NT2/D1 (cell line): ENCODE measurements around the gene MCF2L.

Source experiments
- DNase-seq: peaks from one replicate; pipeline ENCODE4 v3.0.0-alpha.2; 2011; ENCODE audit warnings: low read depth, low spot score
- H3K27me3 ChIP-seq: 2 replicates; pipeline ENCODE4 v1.6.0; 2011; ENCODE audit warnings: mild to moderate bottlenecking; ENCODE audit not compliant: insufficient read length, insufficient read depth
- H3K36me3 ChIP-seq: 2 replicates; pipeline ENCODE4 v1.6.1; 2011; ENCODE audit warnings: mild to moderate bottlenecking, low read length, mixed read lengths; ENCODE audit not compliant: insufficient read depth, insufficient read length
- H3K4me1 ChIP-seq: 2 replicates; pipeline ENCODE4 v1.5.1; 2011; ENCODE audit not compliant: insufficient read depth, insufficient read length
- H3K4me3 ChIP-seq: 2 replicates; pipeline ENCODE4 v1.5.1; 2011; ENCODE audit warnings: low read depth; ENCODE audit not compliant: insufficient read length
- H3K9ac ChIP-seq: 2 replicates; pipeline ENCODE4 v1.6.0; 2011; ENCODE audit warnings: low read depth; ENCODE audit not compliant: insufficient read length
- H3K9me3 ChIP-seq: 2 replicates; pipeline ENCODE4 v1.5.1; 2011; ENCODE audit warnings: mild to moderate bottlenecking, low read length; ENCODE audit not compliant: insufficient read depth
- SUZ12 ChIP-seq: IDR thresholded peaks from 2 replicates; pipeline ENCODE4 v1.6.1; 2011; ENCODE audit not compliant: insufficient read length, insufficient read depth; ENCODE audit errors: extremely low read depth
- YY1 ChIP-seq: IDR thresholded peaks from 2 replicates; pipeline ENCODE4 v1.6.1; 2011; ENCODE audit not compliant: insufficient read length, insufficient read depth
- ZNF274 ChIP-seq: IDR thresholded peaks from 2 replicates; pipeline ENCODE4 v1.6.1; 2011; ENCODE audit warnings: mild to moderate bottlenecking, low read depth, low read length

MCF2L gene

DNA sequence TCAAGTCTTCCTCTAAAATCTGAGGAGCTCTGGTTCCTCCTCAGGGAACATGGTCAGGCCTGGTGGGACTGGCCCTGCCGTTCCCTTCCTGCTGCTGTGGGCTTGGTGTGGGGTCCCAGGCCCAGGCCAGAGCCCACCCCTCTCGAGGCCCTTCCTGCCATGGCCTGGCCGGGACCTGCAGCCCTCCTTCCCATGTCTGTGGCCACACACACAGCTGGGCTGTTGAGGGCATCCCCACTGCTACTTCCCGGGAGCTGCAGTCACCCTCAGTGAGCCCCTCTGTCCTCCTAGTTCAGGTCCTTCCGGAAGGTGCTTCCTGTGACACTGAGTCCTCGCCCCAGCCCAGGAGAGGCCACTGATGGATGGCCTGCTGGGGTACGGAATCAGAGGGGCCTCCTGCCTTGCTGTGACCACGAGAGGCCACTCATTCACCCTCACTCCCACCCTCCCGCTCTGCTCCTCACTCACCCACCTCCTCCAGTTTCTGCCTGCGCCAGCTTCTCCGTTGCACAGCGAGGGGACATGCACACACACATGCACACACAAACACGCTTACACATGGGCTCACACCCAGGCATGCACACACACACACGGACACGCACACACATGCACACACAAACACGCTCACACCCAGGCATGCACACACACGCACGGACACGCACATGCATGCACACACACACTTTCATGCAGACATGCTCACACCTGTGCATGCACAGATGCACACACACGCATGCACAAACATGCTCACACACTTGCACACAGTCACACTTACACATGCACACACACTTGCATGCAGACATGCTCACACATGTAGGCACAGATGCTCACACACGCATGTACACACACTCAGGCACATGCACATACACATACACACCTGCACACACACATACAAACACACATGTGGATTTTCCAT is 7.3 kb upstream of the MCF2L start:
- Histone ChIP-seq H3K27me3 (no peaks in the 10 kb centered on the region), H3K9ac (no peak overlapping the region), H3K4me3 (no peak overlapping the region), H3K4me1 (peaks cover 5% of the 10 kb centered on the region), H3K36me3 (no peaks in the 10 kb centered on the region), H3K9me3 (no peaks in the 10 kb centered on the region)
- no peak for DNase-seq
- TF ChIP-seq ZNF274 (no peak), YY1 (no peak), SUZ12 (no peak)

- no peaks in the 10 kb centered on the region for H3K9me3 ChIP-seq
- H3K4me1 ChIP-seq = peaks cover 3% of the 10 kb centered on the region
- no peak for DNase-seq
- no peak overlapping the region for H3K4me3 ChIP-seq
- H3K9ac ChIP-seq = no peak overlapping the region
- H3K36me3 ChIP-seq = no peaks in the 10 kb centered on the region
- no peaks in the 10 kb centered on the region for H3K27me3 ChIP-seq
- TF ChIP-seq SUZ12 (no peak), ZNF274 (no peak), YY1 (no peak)
These were observed 6.6 kb upstream of the MCF2L start for GRCh38 chr13:112962396-112962795.

DNA sequence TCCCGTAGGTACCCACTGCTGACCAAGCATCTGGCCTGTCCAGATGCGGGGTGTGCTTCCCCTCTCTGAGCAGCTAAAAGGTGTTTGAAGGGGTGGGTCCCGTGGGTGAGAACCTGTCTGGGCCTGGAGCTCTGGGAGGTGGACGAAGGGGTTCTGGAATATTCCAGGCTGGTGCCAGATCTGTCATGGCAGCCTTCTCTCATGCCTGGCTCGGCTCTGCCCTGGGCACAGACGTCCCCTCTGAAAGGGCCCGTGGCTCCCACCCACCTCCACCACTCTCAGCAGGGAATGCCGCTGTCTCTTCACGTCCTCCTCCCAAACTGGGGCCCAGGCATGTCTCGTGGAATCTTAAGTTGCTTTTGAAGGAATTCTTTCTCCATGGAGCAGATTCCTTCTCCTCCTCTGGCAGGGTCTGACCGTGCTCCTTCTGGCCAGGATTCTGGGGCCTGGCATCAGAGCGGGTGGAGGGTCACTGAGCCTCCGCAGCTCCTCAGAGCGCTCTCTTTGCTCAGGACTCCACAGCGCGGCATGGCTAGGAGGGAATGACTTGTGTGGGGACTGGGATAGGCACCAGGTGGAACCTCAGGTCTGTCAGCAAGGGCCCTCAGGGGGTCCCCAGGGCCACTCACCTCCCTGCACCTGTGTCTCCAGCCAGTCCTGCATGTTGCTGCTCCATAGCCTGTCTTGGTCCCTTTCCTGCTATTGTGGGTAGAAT is 5.9 kb upstream of the MCF2L start:
- no peak overlapping the region for H3K9ac ChIP-seq
- peaks cover 2% of the 10 kb centered on the region for H3K4me1 ChIP-seq
- TF ChIP-seq YY1 (no peak), ZNF274 (no peak)

GRCh38 chr13:112963641-112964040 is 5.4 kb upstream of the MCF2L start:
- Histone ChIP-seq H3K27me3 (peaks cover 12% of the 10 kb centered on the region), H3K9me3 (no peaks in the 10 kb centered on the region), H3K9ac (no peak overlapping the region), H3K36me3 (no peaks in the 10 kb centered on the region), H3K4me1 (peaks cover 1% of the 10 kb centered on the region), H3K4me3 (no peak overlapping the region)
- no peak for DNase-seq
- no peak for TF ChIP-seq YY1
- TF ChIP-seq SUZ12 = no peak
- no peak for TF ChIP-seq ZNF274

More for the DNA sequence above, 5.9 kb upstream of the MCF2L start:
- H3K9me3 ChIP-seq = no peaks in the 10 kb centered on the region
- H3K36me3 ChIP-seq = no peaks in the 10 kb centered on the region
- peaks cover 7% of the 10 kb centered on the region for H3K27me3 ChIP-seq
- H3K4me3 ChIP-seq = no peak overlapping the region
- no peak for DNase-seq

GRCh38 chr13:112964971-112965492 is 4.0 kb upstream of the MCF2L start:
- TF ChIP-seq YY1 (no peak), ZNF274 (no peak), SUZ12 (no peak)
- no peak overlapping the region for H3K4me3 ChIP-seq
- peaks cover 5% of the 10 kb centered on the region for H3K4me1 ChIP-seq
- DNase-seq = no peak
- no peak overlapping the region for H3K9ac ChIP-seq
- no peaks in the 10 kb centered on the region for H3K9me3 ChIP-seq
- H3K27me3 ChIP-seq = peaks cover 24% of the 10 kb centered on the region
- H3K36me3 ChIP-seq = no peaks in the 10 kb centered on the region

DNA sequence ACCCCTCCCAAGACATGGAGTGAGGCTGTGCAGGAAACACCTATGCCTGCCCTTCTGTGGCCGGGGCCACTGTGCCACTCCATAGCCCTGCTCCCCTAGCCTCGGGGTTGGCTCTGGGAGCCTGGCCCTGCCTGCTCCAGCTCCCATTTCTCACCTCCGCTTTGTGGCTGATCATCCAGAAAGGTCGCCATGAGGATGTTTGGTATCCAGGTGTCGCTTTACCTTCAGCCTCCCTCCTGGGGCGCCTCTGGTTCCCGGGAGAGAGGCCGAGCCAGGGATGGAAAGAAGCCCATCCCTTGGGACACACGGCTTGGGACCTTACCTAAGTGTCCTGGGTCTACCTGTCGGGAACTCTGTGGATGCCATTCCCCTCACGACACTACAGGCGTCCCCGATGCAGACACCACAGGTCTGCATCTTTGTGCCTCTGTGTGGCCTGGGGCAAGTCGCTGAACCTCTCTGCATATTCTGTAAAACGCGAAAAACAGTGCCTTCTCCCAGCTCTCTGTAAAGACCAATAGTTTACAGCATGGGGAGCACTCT is 3.4 kb upstream of the MCF2L start:
- H3K4me1 ChIP-seq = peaks cover 5% of the 10 kb centered on the region
- H3K4me3 ChIP-seq = no peak overlapping the region
- DNase-seq = no peak
- peaks cover 31% of the 10 kb centered on the region for H3K27me3 ChIP-seq
- no peak overlapping the region for H3K9ac ChIP-seq
- TF ChIP-seq SUZ12 (no peak), YY1 (no peak), ZNF274 (no peak)
- no peaks in the 10 kb centered on the region for H3K36me3 ChIP-seq
- no peaks in the 10 kb centered on the region for H3K9me3 ChIP-seq

DNA sequence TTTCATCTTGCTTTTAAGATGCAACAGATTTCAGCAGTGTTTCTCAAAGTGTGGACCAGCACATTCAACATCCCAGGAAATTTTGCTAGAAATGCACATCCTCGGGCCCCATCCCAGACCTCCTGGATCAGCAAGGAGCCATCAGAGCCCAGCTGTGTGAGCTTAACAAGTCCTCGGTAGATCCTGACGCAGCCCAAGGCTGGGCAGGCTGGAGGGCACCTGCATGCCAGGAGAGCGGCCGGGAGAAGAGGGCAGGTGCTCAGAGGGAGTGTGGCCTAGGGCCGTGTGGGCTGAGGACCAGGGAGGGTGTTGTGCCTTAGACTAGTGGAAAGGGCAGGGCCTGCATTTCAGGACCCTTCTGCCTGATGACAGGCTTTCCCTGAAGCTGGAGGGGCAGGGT is 2.2 kb upstream of the MCF2L start:
- peaks cover 5% of the 10 kb centered on the region for H3K4me1 ChIP-seq
- H3K9me3 ChIP-seq = peaks cover 7% of the 10 kb centered on the region; the same call in 1 of the 2 replicates
- H3K36me3 ChIP-seq = no peaks in the 10 kb centered on the region
- TF ChIP-seq SUZ12 (no peak), ZNF274 (no peak), YY1 (no peak)
- peaks cover 41% of the 10 kb centered on the region for H3K27me3 ChIP-seq
- no peak for DNase-seq
- no peak overlapping the region for H3K4me3 ChIP-seq
- H3K9ac ChIP-seq = no peak overlapping the region
